ENCODE results near the gene KSR2.

The KSR2 gene

DNA sequence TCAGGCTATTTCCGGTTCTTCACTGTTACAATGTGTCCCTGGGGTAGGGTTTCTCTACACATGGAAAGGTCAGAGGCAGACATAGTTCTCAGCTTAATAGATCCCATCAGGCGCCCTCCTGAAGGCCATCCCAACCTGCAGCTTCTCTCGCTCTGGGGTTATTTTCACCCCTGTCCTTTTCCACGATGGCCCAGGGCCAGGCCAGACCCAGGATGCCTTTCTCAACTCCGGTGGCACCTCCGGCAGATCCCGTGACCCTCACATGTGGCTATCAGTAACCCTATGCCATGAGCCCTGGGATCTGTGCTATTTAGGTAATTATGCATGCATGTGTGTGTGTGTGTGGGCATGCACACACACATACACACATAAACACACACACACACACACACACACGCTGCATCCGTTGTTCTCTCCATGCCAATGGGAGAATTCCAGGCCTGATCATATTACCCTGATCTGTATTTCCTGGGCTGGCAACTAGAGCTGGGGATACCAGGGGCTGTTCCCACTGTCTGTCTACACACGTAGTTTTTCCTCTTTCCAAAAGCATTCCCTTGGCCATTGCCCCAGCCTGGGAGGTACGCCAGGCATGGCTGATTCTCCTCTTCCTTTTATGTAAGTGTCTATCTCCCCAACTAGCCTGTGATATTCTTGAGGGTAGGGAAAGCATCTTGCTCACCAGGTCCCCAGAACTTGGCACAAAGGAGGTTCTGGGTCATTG, 556.2 kb downstream of the KSR2 start:
- no peak for TF ChIP-seq CTCF (IDR thresholded peaks at IDR 0.05; ENCODE audit: borderline replicate concordance, control extremely low read depth, extremely low read depth, insufficient read depth, missing control alignments)
- in situ Hi-C loops (cut with MboI; ENCODE audit: low sequenced_read_pairs, unreplicated experiment), result no loop called here
- DNase-seq (ENCODE audit: low spot score), result no peak

GRCh38 chr12:117409286-117409685, 559.5 kb downstream of the KSR2 start:
- no peak for TF ChIP-seq CTCF (IDR thresholded peaks at IDR 0.05; ENCODE audit: borderline replicate concordance, control extremely low read depth, extremely low read depth, insufficient read depth, missing control alignments)
- no peak for DNase-seq (ENCODE audit: low spot score)
- in situ Hi-C loops (cut with MboI; ENCODE audit: low sequenced_read_pairs, unreplicated experiment), result no loop called here

DNA sequence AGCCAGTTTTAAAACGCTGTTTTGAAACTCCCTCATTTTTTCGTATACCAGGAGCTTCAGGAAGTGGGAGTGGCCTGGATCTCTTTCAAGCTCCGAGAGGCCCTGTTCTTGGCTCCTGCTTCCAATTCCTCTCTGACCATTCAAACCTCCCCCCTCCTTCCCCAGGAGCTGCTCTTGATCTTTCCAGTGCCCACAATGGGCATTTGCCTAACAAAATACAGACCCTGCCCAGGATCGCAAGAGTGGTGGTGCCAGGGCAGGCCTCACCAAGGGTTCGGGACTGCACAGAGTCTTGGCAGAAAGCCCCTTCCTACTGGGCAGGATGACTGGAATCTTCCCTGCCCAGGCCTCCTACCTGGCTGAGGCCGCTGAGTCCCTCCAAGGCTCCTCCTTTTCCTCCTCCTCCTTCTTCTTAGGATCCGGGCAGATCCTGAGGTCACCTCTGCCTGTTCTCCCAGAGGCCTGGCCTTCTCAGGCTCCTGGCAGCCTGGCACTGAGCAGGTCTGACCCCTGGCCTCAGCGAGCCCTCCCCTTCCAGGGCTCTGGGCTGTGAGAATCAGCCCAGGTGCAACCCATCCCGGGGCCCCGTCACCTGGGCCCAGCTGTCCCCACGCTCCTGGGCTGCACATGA, 560.5 kb downstream of the KSR2 start:
- in situ Hi-C loops (cut with MboI; ENCODE audit: low sequenced_read_pairs, unreplicated experiment), result no loop called here
- DNase-seq (ENCODE audit: low spot score), result no peak

GRCh38 chr12:117404940-117405339, 563.9 kb downstream of the KSR2 start:
- TF ChIP-seq CTCF (IDR thresholded peaks at IDR 0.05; ENCODE audit: borderline replicate concordance, control extremely low read depth, extremely low read depth, insufficient read depth, missing control alignments), result no peak
- DNase-seq (ENCODE audit: low spot score), result no peak
- in situ Hi-C loops (cut with MboI; ENCODE audit: low sequenced_read_pairs, unreplicated experiment), result no loop called here

More for the DNA sequence above, 560.5 kb downstream of the KSR2 start:
- TF ChIP-seq CTCF (IDR thresholded peaks at IDR 0.05; ENCODE audit: borderline replicate concordance, control extremely low read depth, extremely low read depth, insufficient read depth, missing control alignments), result no peak

DNA sequence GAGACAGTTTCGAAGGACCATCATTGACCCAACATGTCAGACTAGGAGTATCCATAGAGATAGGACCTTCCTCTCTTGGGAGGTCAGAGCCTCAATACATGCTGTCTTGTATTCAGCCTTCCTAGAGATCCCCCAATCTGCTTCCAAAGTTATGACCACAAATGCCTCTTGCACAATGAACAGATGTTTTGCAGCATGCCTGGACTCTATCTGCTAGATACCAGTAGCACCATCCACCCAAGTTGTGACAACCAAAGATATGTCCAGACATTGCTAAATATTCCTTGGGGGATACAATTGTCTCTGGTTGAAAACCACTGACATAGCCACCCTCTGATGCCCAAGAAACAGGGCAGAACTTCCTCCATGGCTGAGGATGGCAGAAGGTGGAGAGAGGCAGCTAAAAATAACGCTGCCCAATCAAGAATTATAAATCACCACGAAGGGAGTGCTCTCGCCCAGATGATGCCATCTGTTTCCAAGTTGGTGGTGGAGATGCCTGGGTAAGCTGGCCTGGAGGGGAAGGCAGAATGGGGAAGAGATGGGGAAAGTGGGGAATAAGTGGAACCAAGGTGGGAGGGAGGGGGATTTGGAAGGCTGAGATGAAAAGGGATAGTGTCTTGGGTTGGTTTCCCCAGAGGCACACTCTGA, 564.5 kb downstream of the KSR2 start:
- TF ChIP-seq CTCF (IDR thresholded peaks at IDR 0.05; ENCODE audit: borderline replicate concordance, control extremely low read depth, extremely low read depth, insufficient read depth, missing control alignments), result no peak
- no peak for DNase-seq (ENCODE audit: low spot score)
- in situ Hi-C loops (cut with MboI; ENCODE audit: low sequenced_read_pairs, unreplicated experiment), result no loop called here

DNA sequence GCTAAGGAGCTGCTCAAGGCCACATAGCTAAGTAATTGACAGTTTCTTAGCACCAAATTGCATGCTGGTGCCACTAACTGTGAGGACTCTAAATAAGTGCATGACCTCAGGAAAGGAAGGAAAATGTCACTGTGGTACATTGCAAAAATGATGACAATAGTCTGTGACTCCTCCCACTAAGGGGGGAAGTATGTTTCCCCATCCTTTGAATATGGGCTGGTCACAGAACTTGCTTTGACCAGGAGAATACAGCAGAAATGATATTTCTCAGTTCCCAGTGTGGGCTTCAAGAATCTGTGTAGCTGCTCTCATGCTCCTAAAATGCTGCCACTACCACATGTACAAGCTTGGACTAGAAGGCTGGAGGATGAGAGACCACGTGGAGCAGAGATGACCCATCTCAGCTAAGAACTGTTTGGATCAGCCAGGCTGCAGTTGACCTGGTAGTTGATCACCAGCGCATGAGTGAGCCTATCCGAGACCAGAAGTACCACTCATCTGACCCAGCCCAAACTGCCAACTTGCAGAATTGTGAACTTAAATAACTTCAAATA, 565.1 kb downstream of the KSR2 start:
- DNase-seq (ENCODE audit: low spot score), result no peak
- in situ Hi-C loops (cut with MboI; ENCODE audit: low sequenced_read_pairs, unreplicated experiment), result no loop called here
- no peak for TF ChIP-seq CTCF (IDR thresholded peaks at IDR 0.05; ENCODE audit: borderline replicate concordance, control extremely low read depth, extremely low read depth, insufficient read depth, missing control alignments)
